HepG2 (cell line): ENCODE data around the gene PRSS16. TPM values are rescaled to one million over a fixed set of nuclear protein-coding genes. Genes with fewer than 3 reads are reported as not detected.

Source experiments
- AGO1 ChIP-seq: fragments of 200-400 bp; formaldehyde crosslinking; IDR thresholded peaks from 2 replicates; pipeline ENCODE4 v1.6.1; 2017; ENCODE audit warnings: mild to moderate bottlenecking, low read depth, low read length, moderate library complexity; ENCODE audit not compliant: poor library complexity, severe bottlenecking
- ARNT2 ChIP-seq: sonication (generic); formaldehyde crosslinking; IDR thresholded peaks from 2 replicates; pipeline ENCODE4 v1.8.0; 2022; ENCODE audit warnings: mild to moderate bottlenecking, low read depth, missing genetic modification reagents, moderate library complexity
- ATAD3A ChIP-seq: sonication (generic); formaldehyde crosslinking; IDR thresholded peaks from 2 replicates; pipeline ENCODE4 v1.4.0; 2020; ENCODE audit warnings: missing genetic modification reagents
- ATRX ChIP-seq: sonication (generic); formaldehyde crosslinking; IDR thresholded peaks from 2 replicates; pipeline ENCODE4 v1.4.0; 2020; ENCODE audit warnings: missing genetic modification reagents, borderline replicate concordance
- DMAP1 ChIP-seq: IDR thresholded peaks from 2 replicates; pipeline ENCODE4 v1.6.1; 2016
- FOXO1 ChIP-seq: sonication (generic); formaldehyde crosslinking; IDR thresholded peaks from 2 replicates; pipeline ENCODE4 v1.4.0; 2020; ENCODE audit warnings: missing genetic modification reagents
- GTF3A ChIP-seq: sonication (generic); formaldehyde crosslinking; conservative IDR thresholded peaks from 2 replicates; pipeline ENCODE4 v1.4.0; 2020; ENCODE audit warnings: mild to moderate bottlenecking, missing genetic modification reagents
- KLF15 ChIP-seq: sonication (generic); formaldehyde crosslinking; IDR thresholded peaks from 2 replicates; pipeline ENCODE4 v1.8.1; 2023; ENCODE audit warnings: borderline replicate concordance, mild to moderate bottlenecking, inconsistent platforms, missing genetic modification reagents, mixed read lengths
- MAFK ChIP-seq, 2 experiments: IDR thresholded peaks in 1 of 2; conservative IDR thresholded peaks in 1 of 2; 2 replicates each; pipeline ENCODE4 v1.6.1; 2011; ENCODE audit warnings: improper control_type of control experiment in 2 of 2, low read length in 2 of 2
- NONO ChIP-seq, 2 experiments: fragments of 450-650 bp in 1 of 2; sonication (generic) in 1 of 2; formaldehyde crosslinking in 1 of 2; IDR thresholded peaks in 1 of 2; conservative IDR thresholded peaks in 1 of 2; 2 replicates each; pipeline versions ENCODE4 v1.6.1 to v1.8.0; 2017 to 2022; ENCODE audit warnings: mild to moderate bottlenecking in 1 of 2, missing genetic modification reagents in 1 of 2, moderate library complexity in 1 of 2
- SNAPC2 ChIP-seq: sonication (generic); formaldehyde crosslinking; IDR thresholded peaks from 2 replicates; pipeline ENCODE4 v1.8.1; 2022; ENCODE audit warnings: mild to moderate bottlenecking, missing genetic modification reagents
- TOPORS ChIP-seq: sonication (generic); formaldehyde crosslinking; IDR thresholded peaks from 2 replicates; pipeline ENCODE4 v1.8.0; 2023; ENCODE audit warnings: mild to moderate bottlenecking, missing genetic modification reagents
- ZKSCAN5 ChIP-seq: sonication (generic); formaldehyde crosslinking; IDR thresholded peaks from 2 replicates; pipeline ENCODE4 v1.5.1; 2020; ENCODE audit warnings: mild to moderate bottlenecking, missing genetic modification reagents
- ZNF230 ChIP-seq: sonication (generic); formaldehyde crosslinking; IDR thresholded peaks from 2 replicates; pipeline ENCODE4 v1.4.0; 2020; ENCODE audit warnings: mild to moderate bottlenecking, missing genetic modification reagents
- polyA plus RNA-seq, 8 experiments: library from polyadenylated mRNA; depleted of rRNA in 3 of 8; stranded (reverse) in 7 of 8; unstranded in 1 of 8; fragments of >200 nt; fragmentation: Illumina TruSeq in 4 of 8; extraction: Trizol in 4 of 8; gene quantifications; 2 replicates each; pipeline versions ENCODE4 v1.2.1 to v1.2.3, GENCODE V29; 2011 to 2016; ENCODE audit warnings: low read depth in 4 of 8, missing spikeins in 1 of 8, mixed read lengths in 1 of 8; ENCODE audit not compliant: insufficient read depth in 1 of 8
- total RNA-seq, 5 experiments: library from RNA; depleted of rRNA; stranded (reverse); fragments of >200 nt; fragmentation: Illumina TruSeq; extraction: Trizol; gene quantifications; 2 replicates each; pipeline ENCODE4 v1.2.3, GENCODE V29; 2016; ENCODE audit warnings: low read depth in 1 of 5
- TF ChIP-seq, protein P1 (sequence below): sonication (generic); formaldehyde crosslinking; IDR thresholded peaks from 2 replicates; pipeline ENCODE4 v1.4.0; 2020; ENCODE audit warnings: missing genetic modification reagents
- TF ChIP-seq, protein P2 (sequence below): sonication (generic); formaldehyde crosslinking; IDR thresholded peaks from 2 replicates; pipeline ENCODE4 v1.5.1; 2020; ENCODE audit warnings: missing genetic modification reagents, mild to moderate bottlenecking, borderline replicate concordance
- TF ChIP-seq, protein P3 (sequence below): sonication (generic); formaldehyde crosslinking; IDR thresholded peaks from 2 replicates; pipeline ENCODE4 v1.4.0; 2020; ENCODE audit warnings: missing genetic modification reagents
- TF ChIP-seq, protein P4 (sequence below): sonication (generic); formaldehyde crosslinking; IDR thresholded peaks from 2 replicates; pipeline ENCODE4 v1.5.0; 2020; ENCODE audit warnings: missing genetic modification reagents, mild to moderate bottlenecking, borderline replicate concordance
- TF ChIP-seq, protein P5 (sequence below): sonication (generic); formaldehyde crosslinking; IDR thresholded peaks from 2 replicates; pipeline ENCODE4 v1.4.0; 2020; ENCODE audit warnings: missing genetic modification reagents, borderline replicate concordance
- TF ChIP-seq, protein P6 (sequence below): sonication (generic); formaldehyde crosslinking; IDR thresholded peaks from 2 replicates; pipeline ENCODE4 v1.4.0; 2020; ENCODE audit warnings: mild to moderate bottlenecking, missing genetic modification reagents, borderline replicate concordance

PRSS16 gene
- total and polyA plus RNA-seq, 2 of the 13 experiments (the other 11 are each of a cell fraction or from before 2014, with no cell fraction given): not detected

DNA sequence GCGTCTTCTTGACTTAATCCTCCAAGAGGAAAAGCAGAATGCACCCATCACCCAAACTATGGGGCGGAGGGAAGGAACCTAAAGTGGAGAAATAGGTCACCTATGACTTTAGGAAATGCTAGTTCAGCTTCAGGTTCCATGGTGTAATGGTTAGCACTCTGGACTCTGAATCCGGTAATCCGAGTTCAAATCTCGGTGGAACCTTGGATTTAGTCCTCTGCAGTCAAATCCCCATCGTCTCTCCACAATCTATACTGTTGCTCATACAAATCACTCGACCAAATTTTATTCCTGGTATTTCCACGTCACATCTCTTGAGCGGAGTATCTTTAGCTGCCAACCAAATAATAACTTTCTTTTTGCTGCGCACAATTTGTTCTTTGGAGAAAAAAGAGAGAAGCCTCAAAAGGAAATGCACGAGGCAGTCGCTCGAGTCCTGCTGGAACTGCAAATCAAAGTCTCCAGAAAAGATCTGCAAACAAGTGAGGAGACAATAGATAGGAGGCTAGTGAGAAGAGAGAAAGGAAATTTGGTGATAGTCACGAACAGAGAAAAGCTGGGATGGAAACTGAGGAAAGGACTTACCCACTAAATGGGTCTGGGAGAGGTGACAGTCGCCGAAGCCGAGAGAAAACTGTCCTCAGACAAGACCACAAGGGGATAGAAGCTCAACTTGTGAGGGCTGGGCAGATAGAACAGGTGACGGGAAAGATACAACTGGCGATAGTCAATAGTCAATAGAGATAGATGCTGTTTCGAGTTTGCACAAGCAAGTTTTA is 48.0 kb downstream of the PRSS16 start (continued):
- TF ChIP-seq, protein P1, sequence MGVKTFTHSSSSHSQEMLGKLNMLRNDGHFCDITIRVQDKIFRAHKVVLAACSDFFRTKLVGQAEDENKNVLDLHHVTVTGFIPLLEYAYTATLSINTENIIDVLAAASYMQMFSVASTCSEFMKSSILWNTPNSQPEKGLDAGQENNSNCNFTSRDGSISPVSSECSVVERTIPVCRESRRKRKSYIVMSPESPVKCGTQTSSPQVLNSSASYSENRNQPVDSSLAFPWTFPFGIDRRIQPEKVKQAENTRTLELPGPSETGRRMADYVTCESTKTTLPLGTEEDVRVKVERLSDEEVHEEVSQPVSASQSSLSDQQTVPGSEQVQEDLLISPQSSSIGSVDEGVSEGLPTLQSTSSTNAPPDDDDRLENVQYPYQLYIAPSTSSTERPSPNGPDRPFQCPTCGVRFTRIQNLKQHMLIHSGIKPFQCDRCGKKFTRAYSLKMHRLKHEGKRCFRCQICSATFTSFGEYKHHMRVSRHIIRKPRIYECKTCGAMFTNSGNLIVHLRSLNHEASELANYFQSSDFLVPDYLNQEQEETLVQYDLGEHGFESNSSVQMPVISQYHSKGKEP (CRISPR knock-in tag): no peak
- 0 out of 2 replicates have a peak, but pooled peaks have one; percentile 72 for TF ChIP-seq TOPORS (CRISPR knock-in tag)
- TF ChIP-seq, protein P2, sequence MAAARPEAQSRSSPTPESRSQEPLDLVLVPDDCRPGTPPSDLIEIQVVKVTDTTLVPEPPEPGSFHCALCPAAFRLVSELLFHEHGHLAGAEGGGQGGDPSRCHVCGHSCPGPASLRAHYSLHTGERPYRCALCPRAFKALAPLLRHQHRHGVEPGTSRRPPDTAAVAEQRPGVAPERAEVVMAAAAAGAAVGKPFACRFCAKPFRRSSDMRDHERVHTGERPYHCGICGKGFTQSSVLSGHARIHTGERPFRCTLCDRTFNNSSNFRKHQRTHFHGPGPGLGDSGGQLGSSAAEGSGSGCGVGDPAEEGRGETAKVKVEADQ (CRISPR knock-in tag): no peak
- TF ChIP-seq DMAP1 (CRISPR knock-in tag): 0 out of 2 replicates have a peak, but pooled peaks have one; percentile 5
- TF ChIP-seq FOXO1 (CRISPR knock-in tag): no peak
- TF ChIP-seq, protein P3, sequence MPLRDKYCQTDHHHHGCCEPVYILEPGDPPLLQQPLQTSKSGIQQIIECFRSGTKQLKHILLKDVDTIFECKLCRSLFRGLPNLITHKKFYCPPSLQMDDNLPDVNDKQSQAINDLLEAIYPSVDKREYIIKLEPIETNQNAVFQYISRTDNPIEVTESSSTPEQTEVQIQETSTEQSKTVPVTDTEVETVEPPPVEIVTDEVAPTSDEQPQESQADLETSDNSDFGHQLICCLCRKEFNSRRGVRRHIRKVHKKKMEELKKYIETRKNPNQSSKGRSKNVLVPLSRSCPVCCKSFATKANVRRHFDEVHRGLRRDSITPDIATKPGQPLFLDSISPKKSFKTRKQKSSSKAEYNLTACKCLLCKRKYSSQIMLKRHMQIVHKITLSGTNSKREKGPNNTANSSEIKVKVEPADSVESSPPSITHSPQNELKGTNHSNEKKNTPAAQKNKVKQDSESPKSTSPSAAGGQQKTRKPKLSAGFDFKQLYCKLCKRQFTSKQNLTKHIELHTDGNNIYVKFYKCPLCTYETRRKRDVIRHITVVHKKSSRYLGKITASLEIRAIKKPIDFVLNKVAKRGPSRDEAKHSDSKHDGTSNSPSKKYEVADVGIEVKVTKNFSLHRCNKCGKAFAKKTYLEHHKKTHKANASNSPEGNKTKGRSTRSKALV (CRISPR knock-in tag): no peak
- no peak for TF ChIP-seq ATAD3A (CRISPR knock-in tag)
- no peak for TF ChIP-seq NONO (IDR thresholded peaks at IDR 0.05)
- no peak for TF ChIP-seq NONO (CRISPR knock-in tag; conservative IDR thresholded peaks at IDR 0.05)
- TF ChIP-seq, protein P4, sequence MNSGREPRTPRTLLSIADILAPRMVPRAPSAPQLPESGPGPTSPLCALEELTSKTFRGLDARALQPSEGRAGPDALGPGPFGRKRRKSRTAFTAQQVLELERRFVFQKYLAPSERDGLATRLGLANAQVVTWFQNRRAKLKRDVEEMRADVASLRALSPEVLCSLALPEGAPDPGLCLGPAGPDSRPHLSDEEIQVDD (CRISPR knock-in tag): no peak
- TF ChIP-seq, protein P5, sequence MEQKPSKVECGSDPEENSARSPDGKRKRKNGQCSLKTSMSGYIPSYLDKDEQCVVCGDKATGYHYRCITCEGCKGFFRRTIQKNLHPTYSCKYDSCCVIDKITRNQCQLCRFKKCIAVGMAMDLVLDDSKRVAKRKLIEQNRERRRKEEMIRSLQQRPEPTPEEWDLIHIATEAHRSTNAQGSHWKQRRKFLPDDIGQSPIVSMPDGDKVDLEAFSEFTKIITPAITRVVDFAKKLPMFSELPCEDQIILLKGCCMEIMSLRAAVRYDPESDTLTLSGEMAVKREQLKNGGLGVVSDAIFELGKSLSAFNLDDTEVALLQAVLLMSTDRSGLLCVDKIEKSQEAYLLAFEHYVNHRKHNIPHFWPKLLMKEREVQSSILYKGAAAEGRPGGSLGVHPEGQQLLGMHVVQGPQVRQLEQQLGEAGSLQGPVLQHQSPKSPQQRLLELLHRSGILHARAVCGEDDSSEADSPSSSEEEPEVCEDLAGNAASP (CRISPR knock-in tag): peak; percentile 66
- no peak for TF ChIP-seq KLF15 (CRISPR knock-in tag)
- no peak for TF ChIP-seq ARNT2
- TF ChIP-seq ZKSCAN5: no peak
- no peak for TF ChIP-seq SNAPC2 (CRISPR knock-in tag)
- TF ChIP-seq AGO1: no peak
- no peak for TF ChIP-seq MAFK (conservative IDR thresholded peaks at IDR 0.05 in 1 of 2, IDR thresholded peaks at IDR 0.05 in 1 of 2; ENCODE audit: low read length in 2 of 2)
- TF ChIP-seq, protein P6, sequence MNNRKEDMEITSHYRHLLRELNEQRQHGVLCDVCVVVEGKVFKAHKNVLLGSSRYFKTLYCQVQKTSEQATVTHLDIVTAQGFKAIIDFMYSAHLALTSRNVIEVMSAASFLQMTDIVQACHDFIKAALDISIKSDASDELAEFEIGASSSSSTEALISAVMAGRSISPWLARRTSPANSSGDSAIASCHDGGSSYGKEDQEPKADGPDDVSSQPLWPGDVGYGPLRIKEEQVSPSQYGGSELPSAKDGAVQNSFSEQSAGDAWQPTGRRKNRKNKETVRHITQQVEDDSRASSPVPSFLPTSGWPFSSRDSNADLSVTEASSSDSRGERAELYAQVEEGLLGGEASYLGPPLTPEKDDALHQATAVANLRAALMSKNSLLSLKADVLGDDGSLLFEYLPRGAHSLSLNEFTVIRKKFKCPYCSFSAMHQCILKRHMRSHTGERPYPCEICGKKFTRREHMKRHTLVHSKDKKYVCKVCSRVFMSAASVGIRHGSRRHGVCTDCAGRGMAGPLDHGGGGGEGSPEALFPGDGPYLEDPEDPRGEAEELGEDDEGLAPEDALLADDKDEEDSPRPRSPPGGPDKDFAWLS (CRISPR knock-in tag): no peak
- peak; percentile 41; the same call in 1 of the 2 replicates for TF ChIP-seq ZNF230 (CRISPR knock-in tag)
- no peak for TF ChIP-seq GTF3A
- TF ChIP-seq ATRX: no peak
